Measurements from ENCODE around the gene HPS5. TPM values are rescaled to one million over a fixed set of nuclear protein-coding genes. Genes with fewer than 3 reads are reported as not detected.

The HPS5 gene
- total RNA-seq, 2 experiments from 2014 or later, result 8.8 to 9.3 TPM

DNA sequence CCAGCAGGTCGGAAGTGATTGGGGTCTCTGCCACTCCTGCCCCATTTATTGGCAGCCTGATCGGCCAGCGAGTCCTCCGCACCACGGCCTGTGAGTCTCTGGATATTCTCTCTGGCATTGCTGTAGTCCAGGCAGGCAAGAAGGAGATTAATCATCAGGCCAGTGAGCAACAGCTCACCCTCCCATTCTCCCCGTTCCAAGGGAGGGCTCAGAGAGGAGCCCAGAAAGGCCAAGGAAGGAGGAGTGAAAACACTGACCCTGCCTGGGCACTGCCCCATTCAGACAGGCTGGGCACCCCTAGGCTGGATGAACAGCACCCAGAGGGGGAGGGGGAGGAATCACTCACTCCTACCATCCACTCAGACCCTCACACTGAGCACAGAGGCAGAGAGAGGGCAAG, 76.5 kb downstream of the HPS5 start:
- no peaks in the 10 kb centered on the region for H3K9me3 ChIP-seq (ENCODE audit: control insufficient read depth in 1 of 2, insufficient read depth in 1 of 2, low read length in 2 of 2)
- ChIA-PET CTCF (no interaction called here), POLR2A (no interaction called here)
- no peak overlapping the region for H3K27ac Mint-ChIP-seq
- ATAC-seq (ENCODE audit: poor library complexity) (no peak), DNase-seq (no peak)
- TF ChIP-seq, protein P1, sequence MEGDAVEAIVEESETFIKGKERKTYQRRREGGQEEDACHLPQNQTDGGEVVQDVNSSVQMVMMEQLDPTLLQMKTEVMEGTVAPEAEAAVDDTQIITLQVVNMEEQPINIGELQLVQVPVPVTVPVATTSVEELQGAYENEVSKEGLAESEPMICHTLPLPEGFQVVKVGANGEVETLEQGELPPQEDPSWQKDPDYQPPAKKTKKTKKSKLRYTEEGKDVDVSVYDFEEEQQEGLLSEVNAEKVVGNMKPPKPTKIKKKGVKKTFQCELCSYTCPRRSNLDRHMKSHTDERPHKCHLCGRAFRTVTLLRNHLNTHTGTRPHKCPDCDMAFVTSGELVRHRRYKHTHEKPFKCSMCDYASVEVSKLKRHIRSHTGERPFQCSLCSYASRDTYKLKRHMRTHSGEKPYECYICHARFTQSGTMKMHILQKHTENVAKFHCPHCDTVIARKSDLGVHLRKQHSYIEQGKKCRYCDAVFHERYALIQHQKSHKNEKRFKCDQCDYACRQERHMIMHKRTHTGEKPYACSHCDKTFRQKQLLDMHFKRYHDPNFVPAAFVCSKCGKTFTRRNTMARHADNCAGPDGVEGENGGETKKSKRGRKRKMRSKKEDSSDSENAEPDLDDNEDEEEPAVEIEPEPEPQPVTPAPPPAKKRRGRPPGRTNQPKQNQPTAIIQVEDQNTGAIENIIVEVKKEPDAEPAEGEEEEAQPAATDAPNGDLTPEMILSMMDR (IDR thresholded peaks at IDR 0.05), result no peak
- H3K9me3 Mint-ChIP-seq, result no peaks in the 10 kb centered on the region
- H3K4me1 Mint-ChIP-seq (ENCODE audit: low read depth), result peaks cover 13% of the 10 kb centered on the region
- intact Hi-C loops (cut with DNase I, micrococcal nuclease), result no loop called here
- no peaks in the 10 kb centered on the region for H3K27me3 ChIP-seq (ENCODE audit: control insufficient read depth in 1 of 2, insufficient read depth in 2 of 2, low read length in 2 of 2)
- peaks cover 14% of the 10 kb centered on the region for H3K4me1 ChIP-seq (ENCODE audit: insufficient read depth, low read length)
- H3K4me3 Mint-ChIP-seq, result no peak overlapping the region
- H3K36me3 ChIP-seq (ENCODE audit: insufficient read depth, low read length), result no peaks in the 10 kb centered on the region
- H3K4me3 ChIP-seq (ENCODE audit: low read length), result no peak overlapping the region
- no peak overlapping the region for H3K27ac ChIP-seq (ENCODE audit: low read depth in 1 of 2, low read length in 2 of 2)
- H3K27me3 Mint-ChIP-seq, result peaks cover 4% of the 10 kb centered on the region
- no peaks in the 10 kb centered on the region for H3K36me3 Mint-ChIP-seq (ENCODE audit: low read depth)

DNA sequence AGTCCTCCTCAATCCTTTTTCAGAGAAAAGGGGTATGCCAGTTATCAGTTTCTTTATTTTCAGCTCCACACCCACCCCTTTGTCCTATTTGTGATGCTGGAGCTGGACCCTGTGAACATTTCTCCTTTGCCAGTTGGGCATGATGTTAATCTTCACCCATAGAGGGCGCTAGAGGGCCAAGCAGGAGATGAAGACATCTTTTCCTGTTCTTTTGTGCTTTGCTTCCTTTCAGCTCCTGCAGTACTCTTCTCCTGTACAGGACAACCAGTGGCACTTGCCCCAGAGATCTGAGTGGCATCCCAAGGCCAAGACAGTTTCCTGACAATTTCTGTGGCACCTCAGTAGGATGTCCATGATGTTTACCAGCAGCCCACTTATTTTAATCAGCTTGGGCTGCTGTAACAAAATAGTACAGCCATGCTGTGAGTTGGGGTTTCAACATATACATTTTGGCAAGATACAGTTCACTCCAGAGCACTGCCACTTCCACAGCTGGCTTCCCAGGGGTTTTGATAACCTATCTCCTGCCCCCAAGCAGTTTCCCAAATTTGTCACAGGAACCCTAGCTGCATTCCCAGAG, 78.1 kb downstream of the HPS5 start:
- Histone ChIP-seq H3K4me1 (ENCODE audit: insufficient read depth, low read length) (peaks cover 14% of the 10 kb centered on the region), H3K27ac (ENCODE audit: low read depth in 1 of 2, low read length in 2 of 2) (no peak overlapping the region), H3K4me3 (ENCODE audit: low read length) (no peak overlapping the region), H3K27me3 (ENCODE audit: control insufficient read depth in 1 of 2, insufficient read depth in 2 of 2, low read length in 2 of 2) (peaks cover 4 to 10% of the 10 kb centered on the region in 2 experiments), H3K36me3 (ENCODE audit: insufficient read depth, low read length) (no peaks in the 10 kb centered on the region), H3K9me3 (ENCODE audit: control insufficient read depth in 1 of 2, insufficient read depth in 1 of 2, low read length in 2 of 2) (no peaks in the 10 kb centered on the region)
- TF ChIP-seq, protein P1 (IDR thresholded peaks at IDR 0.05), result peak; percentile 69
- intact Hi-C loops (cut with DNase I, micrococcal nuclease), result no loop called here
- ChIA-PET POLR2A (interaction anchor here (1.0 to 1.6 kb wide), 2 partner anchors 150 to 282 kb away, joined by 3 to 4 read pairs; partner anchors contain the start of gene LDHA), CTCF (interaction anchor here (0.6 to 1.5 kb wide), 16 partner anchors 9 to 283 kb away, joined by 3 to 5 read pairs (median 3); partner anchors contain the start of genes HPS5 and TSG101)
- H3K36me3 Mint-ChIP-seq (ENCODE audit: low read depth), result no peaks in the 10 kb centered on the region
- ATAC-seq (ENCODE audit: poor library complexity) (peak; percentile 54), DNase-seq (peak; percentile 30 to 86 (median 44))
- no peak overlapping the region for H3K4me3 Mint-ChIP-seq
- H3K27ac Mint-ChIP-seq, result no peak overlapping the region
- H3K9me3 Mint-ChIP-seq, result no peaks in the 10 kb centered on the region
- peaks cover 13% of the 10 kb centered on the region for H3K4me1 Mint-ChIP-seq (ENCODE audit: low read depth)
- peaks cover 13% of the 10 kb centered on the region for H3K27me3 Mint-ChIP-seq

DNA sequence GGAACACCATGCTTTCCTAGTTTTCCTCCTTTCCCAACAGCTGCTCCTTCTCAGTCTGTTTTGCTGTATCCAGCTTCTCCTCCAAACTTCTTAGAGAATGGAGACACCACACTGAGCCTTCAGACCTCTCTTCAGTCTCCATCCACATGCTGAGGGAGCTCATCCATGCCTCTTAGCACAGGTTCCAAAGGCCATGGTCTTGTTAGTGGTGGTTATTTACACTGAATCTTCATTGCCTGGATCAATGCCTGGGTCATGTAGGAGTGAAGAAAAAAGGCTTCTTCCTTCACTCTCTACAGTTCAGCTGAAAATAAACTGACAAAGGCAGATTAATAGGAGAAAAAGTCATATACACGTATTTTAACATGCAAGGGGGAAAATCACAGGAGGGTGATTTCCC, 82.3 kb downstream of the HPS5 start:
- ATAC-seq (ENCODE audit: poor library complexity), result no peak
- peaks cover 6% of the 10 kb centered on the region for H3K4me1 ChIP-seq (ENCODE audit: insufficient read depth, low read length)
- ChIA-PET CTCF (no interaction called here), POLR2A (no interaction called here)
- H3K27me3 ChIP-seq (ENCODE audit: control insufficient read depth in 1 of 2, insufficient read depth in 2 of 2, low read length in 2 of 2), result peaks cover 4 to 10% of the 10 kb centered on the region in 2 experiments
- Mint-ChIP-seq H3K4me1 (ENCODE audit: low read depth) (peaks cover 4% of the 10 kb centered on the region), H3K27me3 (peaks cover 28% of the 10 kb centered on the region), H3K9me3 (no peaks in the 10 kb centered on the region), H3K27ac (no peak overlapping the region), H3K36me3 (ENCODE audit: low read depth) (no peaks in the 10 kb centered on the region), H3K4me3 (no peak overlapping the region)
- DNase-seq, result no peak
- no peaks in the 10 kb centered on the region for H3K36me3 ChIP-seq (ENCODE audit: insufficient read depth, low read length)
- H3K4me3 ChIP-seq (ENCODE audit: low read length), result no peak overlapping the region
- TF ChIP-seq, protein P1 (IDR thresholded peaks at IDR 0.05), result no peak
- no peak overlapping the region for H3K27ac ChIP-seq (ENCODE audit: low read depth in 1 of 2, low read length in 2 of 2)
- no peaks in the 10 kb centered on the region for H3K9me3 ChIP-seq (ENCODE audit: control insufficient read depth in 1 of 2, insufficient read depth in 1 of 2, low read length in 2 of 2)
- intact Hi-C loops (cut with DNase I, micrococcal nuclease), result loop anchor here in 1 of 2 experiments (10.0 kb wide), 1 partner anchor 525 kb away; no protein-coding TSS in a partner anchor
